Gastroesophageal sphincter (tissue), 3 donors: ENCODE measurements around the gene PODXL2.
"Not testable (repeated sequence)": the region's sequence is repeated elsewhere in the genome, so short reads cannot be mapped to it uniquely, and the experiment has no call there.

Experiments
- CTCF ChIP-seq, 4 experiments: fragments of 200-600 bp in 2 of 4; fragments of 450-650 bp in 2 of 4; sonication (generic) in 1 of 4; IDR thresholded peaks; one replicate each; pipeline ENCODE4 v1.5.1; 2017 to 2019; ENCODE audit warnings: antibody characterized with exemption in 4 of 4, mild to moderate bottlenecking in 2 of 4, moderate library complexity in 2 of 4
- EP300 ChIP-seq: sonication (generic); formaldehyde crosslinking; IDR thresholded peaks from one replicate; pipeline ENCODE4 v1.6.1; 2017; ENCODE audit warnings: antibody characterized with exemption, mild to moderate bottlenecking
- POLR2A ChIP-seq, 2 donors: fragments of 450-650 bp; IDR thresholded peaks; one replicate each; pipeline ENCODE4 v1.6.1; 2017; ENCODE audit warnings: antibody characterized with exemption in 2 of 2, mild to moderate bottlenecking in 2 of 2, moderate library complexity in 1 of 2
- POLR2AphosphoS5 ChIP-seq: sonication (generic); formaldehyde crosslinking; IDR thresholded peaks from one replicate; pipeline ENCODE4 v1.6.1; 2017; ENCODE audit warnings: antibody characterized with exemption

GRCh38 chr3:127654993-127655392 lies 26.0 kb downstream of the PODXL2 start:
- not testable (repeated sequence) for TF ChIP-seq CTCF (IDR thresholded peaks at IDR 0.05); EP300; POLR2AphosphoS5; POLR2A (IDR thresholded peaks at IDR 0.05)
